ENCODE data around the gene GBF1.
"Not testable (repeated sequence)": the region's sequence is repeated elsewhere in the genome, so short reads cannot be mapped to it uniquely, and the experiment has no call there.

GRCh38 chr10:102301332-102301731 lies 56.0 kb downstream of the GBF1 start:
- TF ChIP-seq EZH2 (IDR thresholded peaks at IDR 0.05); POLR2AphosphoS5 (IDR thresholded peaks at IDR 0.05; ENCODE audit: borderline replicate concordance, low read depth, low read length); FOXP2 (optimal IDR thresholded peaks at IDR 0.05; ENCODE audit: control extremely low read depth, extremely low read length, insufficient read depth): not testable (repeated sequence)
